Parathyroid adenoma (tissue), 2 donors: ENCODE data around the gene SRA1.
A peak's percentile ranks its signal among the peaks of the same experiment; 100 is the strongest.

Experiments
- H2AFZ ChIP-seq: fragments of 300-600 bp; sonication (generic); one replicate; pipeline ENCODE4 v1.7.0; 2017; ENCODE audit warnings: antibody characterized with exemption, mild to moderate bottlenecking
- H3K27ac ChIP-seq: fragments of 300-600 bp; sonication (generic); one replicate; pipeline ENCODE4 v1.7.0; 2017
- H3K27me3 ChIP-seq: fragments of 300-600 bp; sonication (generic); one replicate; pipeline ENCODE4 v1.7.0; 2017; ENCODE audit warnings: low read length; ENCODE audit not compliant: control insufficient read depth, insufficient read depth
- H3K36me3 ChIP-seq: fragments of 300-600 bp; sonication (generic); one replicate; pipeline ENCODE4 v1.7.0; 2017; ENCODE audit warnings: low read length; ENCODE audit not compliant: control insufficient read depth, insufficient read depth
- H3K4me1 ChIP-seq: fragments of 300-600 bp; sonication (generic); one replicate; pipeline ENCODE4 v1.7.0; 2017; ENCODE audit warnings: control low read depth
- H3K4me2 ChIP-seq: fragments of 300-600 bp; sonication (generic); one replicate; pipeline ENCODE4 v1.7.0; 2017; ENCODE audit warnings: low read length
- H3K4me3 ChIP-seq: fragments of 300-600 bp; sonication (generic); one replicate; pipeline ENCODE4 v1.7.0; 2017; ENCODE audit warnings: low read depth, low read length
- H3K79me2 ChIP-seq: fragments of 300-600 bp; sonication (generic); one replicate; pipeline ENCODE4 v1.7.0; 2017; ENCODE audit warnings: control low read depth
- H3K9ac ChIP-seq: fragments of 300-600 bp; sonication (generic); one replicate; pipeline ENCODE4 v1.7.0; 2017; ENCODE audit warnings: mild to moderate bottlenecking
- H3K9me3 ChIP-seq: fragments of 300-600 bp; sonication (generic); one replicate; pipeline ENCODE4 v1.7.0; 2017; ENCODE audit warnings: low read length; ENCODE audit not compliant: control insufficient read depth
- CTCF ChIP-seq: fragments of 300-600 bp; sonication (generic); IDR thresholded peaks from one replicate; pipeline ENCODE4 v1.7.0; 2017; ENCODE audit warnings: antibody characterized with exemption, mild to moderate bottlenecking
- donor health status: primary hyperparathyroidism.

SRA1 gene

GRCh38 chr5:140573683-140574082 is 16.4 kb upstream of the SRA1 start:
- Histone ChIP-seq H3K36me3 (no peaks in the 10 kb centered on the region), H3K27ac (no peak overlapping the region), H3K27me3 (no peaks in the 10 kb centered on the region), H3K79me2 (no peaks in the 10 kb centered on the region), H2AFZ (no peak overlapping the region), H3K4me2 (no peak overlapping the region), H3K9me3 (no peaks in the 10 kb centered on the region), H3K4me3 (no peak overlapping the region), H3K4me1 (no peaks in the 10 kb centered on the region), H3K9ac (no peak overlapping the region)
- TF ChIP-seq CTCF: no peak

GRCh38 chr5:140571105-140571504 is 13.8 kb upstream of the SRA1 start:
- Histone ChIP-seq H3K9ac (no peak overlapping the region), H3K79me2 (no peaks in the 10 kb centered on the region), H3K27me3 (no peaks in the 10 kb centered on the region), H3K27ac (no peak overlapping the region), H3K4me2 (no peak overlapping the region), H2AFZ (no peak overlapping the region), H3K4me3 (no peak overlapping the region), H3K4me1 (no peaks in the 10 kb centered on the region), H3K36me3 (no peaks in the 10 kb centered on the region), H3K9me3 (no peaks in the 10 kb centered on the region)
- TF ChIP-seq CTCF: no peak

GRCh38 chr5:140570488-140570887 is 13.2 kb upstream of the SRA1 start:
- H3K9ac ChIP-seq: no peak overlapping the region
- H3K9me3 ChIP-seq: no peaks in the 10 kb centered on the region
- no peaks in the 10 kb centered on the region for H3K79me2 ChIP-seq
- H3K4me2 ChIP-seq: no peak overlapping the region
- no peak overlapping the region for H3K27ac ChIP-seq
- no peaks in the 10 kb centered on the region for H3K27me3 ChIP-seq
- H3K36me3 ChIP-seq: no peaks in the 10 kb centered on the region
- H2AFZ ChIP-seq: no peak overlapping the region
- no peak overlapping the region for H3K4me3 ChIP-seq
- TF ChIP-seq CTCF: no peak
- H3K4me1 ChIP-seq: peaks cover 6% of the 10 kb centered on the region

- H3K27me3 ChIP-seq: no peaks in the 10 kb centered on the region
- H3K36me3 ChIP-seq: no peaks in the 10 kb centered on the region
- H2AFZ ChIP-seq: no peak overlapping the region
- peak overlapping the region; percentile 55 for H3K27ac ChIP-seq
- peaks cover 10% of the 10 kb centered on the region for H3K4me1 ChIP-seq
- no peaks in the 10 kb centered on the region for H3K79me2 ChIP-seq
- TF ChIP-seq CTCF: no peak
- H3K4me3 ChIP-seq: no peak overlapping the region
- H3K9ac ChIP-seq: no peak overlapping the region
- H3K4me2 ChIP-seq: no peak overlapping the region
- H3K9me3 ChIP-seq: no peaks in the 10 kb centered on the region
These were observed 12.8 kb upstream of the SRA1 start for GRCh38 chr5:140570058-140570457.

- Histone ChIP-seq H3K79me2 (no peaks in the 10 kb centered on the region), H2AFZ (no peak overlapping the region), H3K27ac (peak overlapping the region; percentile 55), H3K36me3 (no peaks in the 10 kb centered on the region), H3K4me3 (no peak overlapping the region), H3K9ac (no peak overlapping the region), H3K4me2 (no peak overlapping the region), H3K27me3 (no peaks in the 10 kb centered on the region), H3K4me1 (peaks cover 10% of the 10 kb centered on the region), H3K9me3 (no peaks in the 10 kb centered on the region)
- no peak for TF ChIP-seq CTCF
These were observed 11.9 kb upstream of the SRA1 start for GRCh38 chr5:140569197-140569596.
